H1 (cell line): ENCODE data around the gene CFAP97D2. TPM values are rescaled to one million over a fixed set of nuclear protein-coding genes. Genes with fewer than 3 reads are reported as not detected.
A peak's percentile ranks its signal among the peaks of the same experiment; 100 is the strongest.

Experiments used
- CTCF ChIA-PET: fragments of 300-600 bp; sonication (Branson Sonifier 250); formaldehyde crosslinking; loops from one replicate; lab custom pipeline; 2021; ENCODE audit not compliant: partially characterized antibody; lab: Charles Lee
- POLR2A ChIA-PET: fragments of 300-600 bp; sonication (Branson Sonifier 250); formaldehyde crosslinking; loops from one replicate; lab custom pipeline; 2021; ENCODE audit warnings: inconsistent platforms; ENCODE audit not compliant: partially characterized antibody; lab: Charles Lee
- DNase-seq, 2 experiments: peaks; one replicate each; pipeline versions ENCODE4 v3.0.0 to v3.0.0-alpha.2; 2010 to 2022; ENCODE audit warnings: low spot score in 2 of 2, low read depth in 1 of 2, mixed read lengths in 1 of 2
- FAIRE-seq: peaks from 2 replicates; lab custom pipeline; 2011; peaks lifted over from hg19 to GRCh38; lab: Jason Lieb, UNC
- H2AFZ ChIP-seq: 2 replicates; pipeline ENCODE4 v1.8.1; 2012; ENCODE audit warnings: low read length, inconsistent platforms
- H2AK5ac ChIP-seq: 2 replicates; pipeline ENCODE4 v1.6.1; 2013; ENCODE audit warnings: low read depth, low read length
- H2BK120ac ChIP-seq: replicated peaks from 2 replicates; pipeline ENCODE3; 2013; ENCODE audit warnings: low read depth, low read length, inconsistent platforms
- H2BK12ac ChIP-seq: 2 replicates; pipeline ENCODE4 v1.6.1; 2013; ENCODE audit warnings: low read depth, low read length
- H2BK15ac ChIP-seq: 2 replicates; pipeline ENCODE4 v1.6.1; 2013; ENCODE audit warnings: low read length
- H2BK20ac ChIP-seq: 2 replicates; pipeline ENCODE4 v1.6.1; 2013; ENCODE audit warnings: low read length
- H2BK5ac ChIP-seq: 2 replicates; pipeline ENCODE4 v1.6.1; 2013; ENCODE audit warnings: low read depth, low read length
- H3K14ac ChIP-seq: 2 replicates; pipeline ENCODE4 v1.6.1; 2013; ENCODE audit warnings: inconsistent platforms; ENCODE audit not compliant: insufficient read length
- H3K18ac ChIP-seq: 2 replicates; pipeline ENCODE4 v1.6.1; 2013; ENCODE audit warnings: low read length; ENCODE audit errors: extremely low read depth
- H3K23ac ChIP-seq: 2 replicates; pipeline ENCODE4 v1.6.1; 2013; ENCODE audit warnings: inconsistent platforms; ENCODE audit not compliant: insufficient read length
- H3K23me2 ChIP-seq: 2 replicates; pipeline ENCODE4 v1.6.1; 2013; ENCODE audit warnings: low read depth, low read length
- H3K27ac ChIP-seq: 2 replicates; pipeline ENCODE4 v1.6.1; 2011; ENCODE audit warnings: low read depth, low read length, inconsistent platforms
- H3K27me3 ChIP-seq, 4 experiments: replicated peaks in 1 of 4; 1 replicate in 1 of 4; 2 replicates in 3 of 4; pipeline versions ENCODE4 v1.6.1 to v1.8.1; 2011 to 2013; ENCODE audit warnings: low read length in 3 of 4, mild to moderate bottlenecking in 3 of 4, inconsistent platforms in 2 of 4, mixed read lengths in 2 of 4, moderate library complexity in 1 of 4; ENCODE audit not compliant: control insufficient read depth in 3 of 4, insufficient read depth in 3 of 4; ENCODE audit errors: extremely low read depth in 1 of 4
- H3K36me3 ChIP-seq, 4 experiments: 2 replicates each; pipeline versions ENCODE4 v1.6.1 to v1.8.1; 2011 to 2013; ENCODE audit warnings: mild to moderate bottlenecking in 4 of 4, low read length in 3 of 4, moderate library complexity in 2 of 4, control low read depth in 1 of 4, inconsistent platforms in 1 of 4; ENCODE audit not compliant: insufficient read depth in 4 of 4, control insufficient read depth in 2 of 4
- H3K4ac ChIP-seq: replicated peaks from 2 replicates; pipeline ENCODE3; 2013; ENCODE audit warnings: low read length, low read depth, mixed read lengths, inconsistent platforms; ENCODE audit not compliant: insufficient read length
- H3K4me1 ChIP-seq, 4 experiments: replicated peaks in 1 of 4; 1 replicate in 1 of 4; 2 replicates in 3 of 4; pipeline versions ENCODE4 v1.6.1 to v1.8.1; 2011 to 2013; ENCODE audit warnings: low read length in 3 of 4, inconsistent platforms in 2 of 4, mixed read lengths in 1 of 4; ENCODE audit not compliant: insufficient read depth in 4 of 4, control insufficient read depth in 3 of 4
- H3K4me2 ChIP-seq, 2 experiments: 2 replicates each; pipeline versions ENCODE4 v1.6.1 to v1.8.1; 2011 to 2013; ENCODE audit warnings: low read depth in 2 of 2, low read length in 2 of 2, control low read depth in 1 of 2, inconsistent platforms in 1 of 2, mild to moderate bottlenecking in 1 of 2; ENCODE audit not compliant: insufficient read depth in 1 of 2
- H3K4me3 ChIP-seq, 4 experiments: fragments of 200-600, 300-600 bp in 1 of 4; sonication (generic), shearing (Covaris generic), sonication (Bioruptor Twin) in 1 of 4; 2 replicates each; pipeline versions ENCODE4 v1.5.1 to v1.8.1; 2011 to 2016; ENCODE audit warnings: low read length in 4 of 4, low read depth in 3 of 4, control low read depth in 2 of 4, inconsistent platforms in 2 of 4, mild to moderate bottlenecking in 2 of 4, mixed read lengths in 1 of 4, moderate library complexity in 1 of 4; ENCODE audit not compliant: insufficient read depth in 2 of 4; ENCODE audit errors: extremely low read depth in 1 of 4
- H3K56ac ChIP-seq: replicated peaks from 2 replicates; pipeline ENCODE3; 2013; ENCODE audit warnings: low read depth, mild to moderate bottlenecking, mixed read lengths, low read length, inconsistent platforms; ENCODE audit not compliant: insufficient read length
- H3K79me1 ChIP-seq: 2 replicates; pipeline ENCODE4 v1.6.1; 2013; ENCODE audit warnings: low read depth, low read length, control low read depth
- H3K79me2 ChIP-seq, 2 experiments: 2 replicates each; pipeline versions ENCODE4 v1.6.1 to v1.8.1; 2012 to 2013; ENCODE audit warnings: low read length in 2 of 2, mild to moderate bottlenecking in 2 of 2, inconsistent platforms in 1 of 2; ENCODE audit not compliant: insufficient read depth in 2 of 2, control insufficient read depth in 1 of 2
- H3K9ac ChIP-seq, 4 experiments: replicated peaks in 1 of 4; 1 replicate in 1 of 4; 2 replicates in 3 of 4; pipeline versions ENCODE4 v1.6.1 to v1.8.1; 2011 to 2013; ENCODE audit warnings: low read depth in 3 of 4, low read length in 3 of 4, control low read depth in 2 of 4, mild to moderate bottlenecking in 2 of 4, moderate library complexity in 2 of 4, inconsistent platforms in 1 of 4; ENCODE audit errors: extremely low read depth in 1 of 4
- H3K9me3 ChIP-seq, 2 experiments: 2 replicates each; pipeline versions ENCODE4 v1.6.1 to v1.8.1; 2012 to 2013; ENCODE audit warnings: mild to moderate bottlenecking in 2 of 2, moderate library complexity in 2 of 2, control low read depth in 1 of 2, inconsistent platforms in 1 of 2, low read depth in 1 of 2, low read length in 1 of 2, mixed read lengths in 1 of 2; ENCODE audit not compliant: insufficient read depth in 2 of 2
- H4K20me1 ChIP-seq, 2 experiments: replicated peaks in 1 of 2; 2 replicates each; pipeline versions ENCODE3 to v1.8.1; 2011 to 2013; ENCODE audit warnings: inconsistent platforms in 2 of 2, low read length in 2 of 2, mild to moderate bottlenecking in 1 of 2; ENCODE audit not compliant: insufficient read depth in 2 of 2, control insufficient read depth in 1 of 2
- H4K5ac ChIP-seq: 2 replicates; pipeline ENCODE4 v1.6.1; 2013; ENCODE audit warnings: low read length, low read depth, mixed read lengths, inconsistent platforms; ENCODE audit not compliant: insufficient read length
- H4K8ac ChIP-seq: 2 replicates; pipeline ENCODE4 v1.8.0; 2013; ENCODE audit warnings: mild to moderate bottlenecking, moderate library complexity, low read length, inconsistent platforms; ENCODE audit not compliant: insufficient read depth; ENCODE audit errors: extremely low read depth
- H4K91ac ChIP-seq: replicated peaks from 2 replicates; pipeline ENCODE3; 2013; ENCODE audit warnings: low read length, mixed read lengths, inconsistent platforms; ENCODE audit not compliant: insufficient read length
- ASH2L ChIP-seq: fragments of 200-600, 300-600 bp; sonication (generic); IDR thresholded peaks from one replicate; pipeline ENCODE4 v1.7.1; 2017; ENCODE audit warnings: low read length
- BRCA1 ChIP-seq: IDR thresholded peaks from 2 replicates; pipeline ENCODE4 v1.6.1; 2012; ENCODE audit warnings: low read depth, low read length, improper control_type of control experiment
- CHD2 ChIP-seq: IDR thresholded peaks from 2 replicates; pipeline ENCODE4 v1.6.1; 2012; ENCODE audit warnings: low read length, improper control_type of control experiment
- GTF2F1 ChIP-seq: IDR thresholded peaks from 2 replicates; pipeline ENCODE4 v1.6.1; 2012; ENCODE audit warnings: low read depth, low read length, improper control_type of control experiment, borderline replicate concordance
- MAFK ChIP-seq: IDR thresholded peaks from 2 replicates; pipeline ENCODE4 v1.6.1; 2012; ENCODE audit warnings: low read depth, mild to moderate bottlenecking, improper control_type of control experiment, low read length
- NRF1 ChIP-seq: IDR thresholded peaks from 2 replicates; pipeline ENCODE4 v1.6.1; 2011; ENCODE audit warnings: mild to moderate bottlenecking, low read depth, low read length, improper control_type of control experiment
- POLR2A ChIP-seq, 2 experiments: IDR thresholded peaks; 1 replicate in 1 of 2; 2 replicates in 1 of 2; pipeline ENCODE4 v1.6.1; 2011; ENCODE audit warnings: low read depth in 2 of 2, low read length in 2 of 2, mild to moderate bottlenecking in 2 of 2; ENCODE audit errors: control extremely low read depth in 1 of 2
- RXRA ChIP-seq: IDR thresholded peaks from 2 replicates; pipeline ENCODE4 v1.6.1; 2011; ENCODE audit warnings: low read depth, mild to moderate bottlenecking, low read length, moderate library complexity; ENCODE audit not compliant: insufficient read depth
- SIRT6 ChIP-seq: IDR thresholded peaks from one replicate; pipeline ENCODE4 v1.7.1; 2012; ENCODE audit warnings: low read length, inconsistent platforms
- SUZ12 ChIP-seq: fragments of 200-600 bp; sonication (generic); IDR thresholded peaks from 2 replicates; pipeline ENCODE4 v1.6.1; 2012; ENCODE audit warnings: mild to moderate bottlenecking, inconsistent platforms, low read length, moderate library complexity, mixed read lengths
- TBP ChIP-seq: IDR thresholded peaks from 2 replicates; pipeline ENCODE4 v1.6.1; 2011; ENCODE audit warnings: low read depth, low read length, improper control_type of control experiment
- TEAD4 ChIP-seq: IDR thresholded peaks from 2 replicates; pipeline ENCODE4 v1.6.1; 2012; ENCODE audit warnings: low read depth, low read length, inconsistent platforms, mixed read lengths
- YY1 ChIP-seq: IDR thresholded peaks from 2 replicates; pipeline ENCODE4 v1.6.1; 2011; ENCODE audit warnings: low read depth, mild to moderate bottlenecking, low read length
- ZNF274 ChIP-seq: IDR thresholded peaks from 2 replicates; pipeline ENCODE4 v1.7.0; 2012; ENCODE audit warnings: low read length, borderline replicate concordance; ENCODE audit errors: extremely low read depth
- WGBS, 2 experiments: shearing (Covaris generic) in 1 of 2; methylation state at CpG; one replicate each; pipeline versions ENCODE4 v1.1.6 to v1.1.7; 2013 to 2015; ENCODE audit warnings: low lambda C conversion rate in 2 of 2, mixed read lengths in 2 of 2, inconsistent platforms in 1 of 2, low coverage in 1 of 2, missing lambda C conversion rate in 1 of 2; ENCODE audit not compliant: insufficient replicate concordance in 2 of 2, insufficient coverage in 1 of 2, insufficient read length in 1 of 2; ENCODE audit errors: extremely low coverage in 1 of 2, missing lambda C conversion rate in 1 of 2; 5-methylcytosine and 5-hydroxymethylcytosine counted together
- polyA plus RNA-seq, 7 experiments: library from polyadenylated mRNA; depleted of rRNA in 3 of 7; stranded (reverse) in 5 of 7; unstranded in 2 of 7; fragments of >200 nt in 5 of 7; fragments of 200-250 nt in 2 of 7; gene quantifications; 1 replicate in 5 of 7; 2 replicates in 1 of 7; 4 replicates in 1 of 7; pipeline versions ENCODE4 v1.2.1 to v1.2.3, GENCODE V29; 2011 to 2013; ENCODE audit warnings: missing spikeins in 2 of 7, mixed read lengths in 2 of 7
- total RNA-seq: library from RNA; stranded (reverse); fragmentation: NEBNext Ultra II Directional; extraction: Animal tissue kit (Norgen Biotek cat#: 25700); gene quantifications from 2 replicates; pipeline ENCODE4 v1.2.1, GENCODE V29; 2021
- TF ChIP-seq, protein P1 (sequence below): IDR thresholded peaks from 2 replicates; pipeline ENCODE4 v1.6.1; 2012; ENCODE audit warnings: inconsistent platforms

Gene CFAP97D2
- total and polyA plus RNA-seq, 2 of the 8 experiments (the other 6 are each of a cell fraction or from before 2014, with no cell fraction given): not detected

DNA sequence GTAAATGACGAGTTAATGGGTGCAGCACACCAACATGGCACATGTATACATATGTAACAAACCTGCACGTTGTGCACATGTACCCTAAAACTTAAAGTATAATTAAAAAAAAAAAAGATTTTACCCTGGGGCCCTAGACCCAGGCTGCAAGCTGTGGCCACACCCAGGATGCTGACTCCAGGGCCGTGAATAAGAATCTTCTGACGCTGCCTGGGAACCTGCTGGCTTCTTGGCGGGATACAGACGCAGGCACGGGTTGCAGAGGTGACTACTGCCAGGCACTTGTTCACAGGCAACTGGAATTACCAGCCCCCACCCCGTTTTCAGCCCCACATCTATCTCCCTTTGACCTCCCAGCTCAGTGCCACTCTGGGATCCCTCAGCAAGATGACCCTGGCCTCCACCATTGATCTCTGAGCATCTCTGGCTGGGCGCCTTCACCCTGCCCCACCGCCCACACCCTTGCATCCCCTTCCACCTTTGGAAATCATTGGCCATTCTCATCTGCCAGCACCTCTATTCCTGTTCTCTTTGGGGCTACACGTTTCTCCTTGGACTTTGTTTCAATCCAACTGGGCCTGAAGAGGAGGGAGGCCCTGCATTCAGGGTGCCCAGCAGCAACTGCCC is 21.1 kb upstream of the CFAP97D2 start:
- Histone ChIP-seq H3K4me2 (no peak overlapping the region), H3K23me2 (peaks cover 6% of the 10 kb centered on the region; the same call in 1 of the 2 replicates), H2AFZ (no peak overlapping the region), H2BK15ac (no peak overlapping the region), H4K5ac (no peak overlapping the region), H3K23ac (no peak overlapping the region), H3K9me3 (no peaks in the 10 kb centered on the region), H3K18ac (no peak overlapping the region), H2BK5ac (no peak overlapping the region), H2BK12ac (no peak overlapping the region), H2BK120ac (no peak overlapping the region), H2AK5ac (no peak overlapping the region), H3K4me1 (no peaks in the 10 kb centered on the region; a peak in 1 of 7 replicates), H3K36me3 (no peaks in the 10 kb centered on the region), H3K9ac (no peak overlapping the region), H3K79me2 (no peaks in the 10 kb centered on the region), H3K79me1 (no peaks in the 10 kb centered on the region), H3K4me3 (no peak overlapping the region), H4K91ac (no peak overlapping the region), H2BK20ac (no peak overlapping the region), H3K27me3 (peaks cover 0 to 2% (median 0%) of the 10 kb centered on the region in 4 experiments; a peak in 2 of 7 replicates), H3K27ac (no peak overlapping the region), H3K14ac (peak overlapping the region; percentile 42), H4K8ac (no peak overlapping the region), H4K20me1 (no peaks in the 10 kb centered on the region), H3K4ac (no peak overlapping the region), H3K56ac (no peak overlapping the region)
- no peak for FAIRE-seq
- TF ChIP-seq TBP (no peak), SUZ12 (no peak), SIRT6 (no peak), CHD2 (no peak), TEAD4 (no peak), RXRA (no peak), ASH2L (no peak), GTF2F1 (no peak), YY1 (no peak), BRCA1 (no peak), NRF1 (no peak), MAFK (no peak), POLR2A (IDR thresholded peaks at IDR 0.05; ENCODE audit: control extremely low read depth in 1 of 2, low read depth in 2 of 2, low read length in 2 of 2) (no peak), ZNF274 (no peak)
- TF ChIP-seq, protein P1, sequence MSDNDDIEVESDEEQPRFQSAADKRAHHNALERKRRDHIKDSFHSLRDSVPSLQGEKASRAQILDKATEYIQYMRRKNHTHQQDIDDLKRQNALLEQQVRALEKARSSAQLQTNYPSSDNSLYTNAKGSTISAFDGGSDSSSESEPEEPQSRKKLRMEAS: no peak
- DNase-seq: no peak
- ChIA-PET POLR2A (no interaction called here), CTCF (interaction anchor here (0.6 to 1.4 kb wide), 3 partner anchors 13 to 677 kb away, joined by 3 to 4 read pairs (median 3); no protein-coding TSS in a partner anchor)
- 87% methylated on average over 11 of the region's 11 CpGs; no CpG with 5 or more reads in 1 of the 2 experiments for WGBS, 2 experiments
